GM21515 (cell line): ENCODE results near the gene PIGZ.

Source experiments
- ATAC-seq: cut with Tn5 transposase; IDR thresholded peaks from one replicate; pipeline ENCODE4 v1.9.1; 2021; ENCODE audit not compliant: unreplicated experiment

The PIGZ gene

GRCh38 chr3:197001972-197002700 is 33.5 kb upstream of the PIGZ start:
- ATAC-seq, result peak; percentile 12

DNA sequence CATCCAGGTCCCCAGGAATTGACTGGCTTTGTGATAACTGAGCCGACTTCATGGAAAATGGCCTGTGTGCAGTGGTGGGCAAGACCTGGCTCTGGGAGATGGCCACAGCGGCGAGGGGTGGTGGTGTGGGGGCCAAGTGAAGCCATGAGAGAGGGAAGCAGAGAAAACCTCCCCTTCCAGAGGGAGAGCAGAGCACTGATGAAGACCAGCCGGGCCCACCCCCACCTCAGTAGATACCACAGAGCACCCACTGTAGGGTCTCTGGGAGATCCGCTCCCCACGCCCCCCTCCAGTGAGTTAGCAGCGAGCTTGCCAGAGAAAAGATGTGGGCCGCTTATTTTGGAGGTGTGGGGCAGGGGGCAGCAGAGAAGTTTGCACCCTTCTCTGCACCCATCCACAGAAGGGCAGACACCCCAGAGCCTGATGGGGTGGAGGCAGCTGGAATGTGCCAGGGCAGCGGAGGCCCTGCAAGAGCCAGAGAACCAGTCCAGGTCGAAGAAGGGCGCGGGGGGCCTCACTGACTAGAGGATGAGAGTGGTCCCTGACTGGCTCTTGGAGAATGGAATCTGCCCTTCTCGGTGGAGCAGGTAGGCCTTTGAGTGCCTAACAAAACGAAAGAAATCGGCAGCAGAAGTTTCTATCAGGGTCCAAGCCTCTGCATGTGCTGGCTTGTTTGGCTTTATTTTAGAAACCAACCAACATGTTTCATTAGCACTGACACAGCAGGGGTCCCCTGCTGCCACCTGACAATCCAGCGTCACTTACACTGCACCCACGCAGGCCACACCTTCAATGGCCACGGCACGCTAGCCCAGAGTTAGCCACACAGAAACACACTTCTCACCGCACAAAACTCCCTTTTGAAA is 32.7 kb upstream of the PIGZ start:
- ATAC-seq, result no peak

- ATAC-seq, result no peak
Observed at GRCh38 chr3:197000211-197000610, 31.6 kb upstream of the PIGZ start.

DNA sequence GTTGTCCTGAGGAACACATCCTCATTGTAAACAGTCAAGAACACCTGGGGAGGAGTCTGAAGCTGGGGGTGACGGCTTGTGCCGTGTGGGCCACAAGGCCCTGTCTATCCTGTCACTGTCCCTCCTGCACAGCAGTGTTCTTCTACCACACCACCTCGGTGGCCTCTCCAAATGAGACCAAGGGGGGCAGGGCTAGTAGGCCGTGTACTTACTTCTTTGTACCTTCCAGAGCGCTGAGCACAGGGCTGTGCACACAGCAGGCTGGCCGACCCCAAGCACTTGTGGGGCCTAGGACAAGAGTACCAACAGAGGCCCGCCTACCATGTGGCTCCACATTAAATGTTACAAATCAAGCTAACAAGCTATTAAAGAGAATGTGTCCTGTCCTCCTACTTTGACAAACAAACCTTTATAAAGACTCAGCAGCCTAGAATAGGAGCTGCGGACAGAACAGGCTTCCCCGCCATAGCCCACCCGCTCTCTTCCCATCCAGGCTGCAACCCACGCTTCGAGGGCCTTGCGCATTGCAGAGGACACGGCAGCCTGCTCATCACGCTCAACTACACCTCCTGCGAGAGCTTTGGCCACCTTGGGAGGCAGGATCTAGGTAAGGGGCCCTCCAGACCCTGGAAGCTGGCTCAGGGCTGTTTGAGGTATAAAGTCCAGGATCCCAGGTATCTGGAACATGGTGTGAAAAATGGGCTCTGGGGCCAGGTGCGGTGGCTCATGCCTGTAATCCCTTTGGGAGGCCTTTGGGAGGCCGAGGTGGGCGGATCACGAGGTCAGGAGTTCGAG is 30.5 kb upstream of the PIGZ start:
- no peak for ATAC-seq

GRCh38 chr3:196997311-196997710 is 28.7 kb upstream of the PIGZ start:
- ATAC-seq, result no peak

DNA sequence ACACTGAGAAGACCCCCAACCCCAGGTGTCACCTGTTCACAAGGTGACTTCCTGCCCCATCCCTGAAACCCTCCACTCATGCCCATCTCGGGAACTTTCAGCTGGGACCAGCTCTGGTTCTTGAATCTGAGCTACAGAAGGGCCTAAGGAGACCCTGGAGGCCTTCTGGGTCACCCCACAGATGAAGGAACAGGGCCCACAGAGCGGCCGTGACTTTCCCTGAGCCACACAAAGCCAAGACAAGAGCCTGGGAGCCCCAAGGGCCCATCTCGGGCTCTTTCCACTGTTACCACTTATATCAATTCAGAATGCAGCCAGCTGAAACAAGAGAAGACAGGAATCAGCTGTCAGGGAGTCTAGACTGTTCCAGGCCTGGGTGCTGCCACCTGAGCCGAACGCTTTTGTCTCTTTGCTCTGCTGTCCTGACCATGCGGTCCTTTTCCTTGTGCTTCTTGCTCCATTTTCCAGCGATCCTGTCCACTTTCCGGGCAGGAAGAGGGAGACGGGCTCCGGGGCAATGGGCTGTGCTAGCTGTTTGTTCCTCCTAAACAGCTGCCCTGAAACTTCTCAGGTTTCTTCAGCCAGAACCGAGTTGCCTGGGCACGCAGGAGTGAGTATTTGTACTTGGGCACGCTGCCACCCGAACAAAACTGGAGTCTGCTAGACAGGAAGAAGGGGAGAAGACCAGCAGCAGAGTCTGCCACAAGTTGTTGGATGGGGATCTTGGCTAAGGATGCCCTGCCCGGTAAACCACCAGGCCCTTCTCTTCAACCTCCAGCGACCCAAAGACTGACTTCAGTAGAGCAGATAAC is 28.0 kb upstream of the PIGZ start:
- ATAC-seq, result no peak

GRCh38 chr3:196995646-196996355 is 27.2 kb upstream of the PIGZ start:
- no peak for ATAC-seq

- ATAC-seq, result no peak
Observed at GRCh38 chr3:196995027-196995426, 26.4 kb upstream of the PIGZ start.

DNA sequence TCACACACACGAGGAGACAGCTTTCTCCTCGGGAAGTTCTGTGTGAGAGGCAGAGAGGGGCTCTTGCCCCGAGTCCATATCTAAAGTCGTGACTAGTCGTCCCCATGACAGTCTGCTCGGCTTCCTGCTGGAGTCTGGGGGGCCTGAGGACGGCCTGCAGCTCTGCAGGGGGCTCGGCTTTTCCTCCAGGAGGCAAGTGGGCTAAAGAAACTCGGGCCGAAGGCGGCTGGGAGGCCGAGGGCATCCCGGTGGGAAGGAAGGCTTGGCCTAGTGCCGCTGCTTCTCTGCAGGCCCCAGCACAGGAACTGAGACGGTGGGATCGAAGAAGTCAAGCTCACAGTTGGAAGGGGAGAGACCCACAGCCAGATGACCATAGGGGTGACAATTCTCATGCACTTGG is 25.4 kb upstream of the PIGZ start:
- ATAC-seq, result no peak

DNA sequence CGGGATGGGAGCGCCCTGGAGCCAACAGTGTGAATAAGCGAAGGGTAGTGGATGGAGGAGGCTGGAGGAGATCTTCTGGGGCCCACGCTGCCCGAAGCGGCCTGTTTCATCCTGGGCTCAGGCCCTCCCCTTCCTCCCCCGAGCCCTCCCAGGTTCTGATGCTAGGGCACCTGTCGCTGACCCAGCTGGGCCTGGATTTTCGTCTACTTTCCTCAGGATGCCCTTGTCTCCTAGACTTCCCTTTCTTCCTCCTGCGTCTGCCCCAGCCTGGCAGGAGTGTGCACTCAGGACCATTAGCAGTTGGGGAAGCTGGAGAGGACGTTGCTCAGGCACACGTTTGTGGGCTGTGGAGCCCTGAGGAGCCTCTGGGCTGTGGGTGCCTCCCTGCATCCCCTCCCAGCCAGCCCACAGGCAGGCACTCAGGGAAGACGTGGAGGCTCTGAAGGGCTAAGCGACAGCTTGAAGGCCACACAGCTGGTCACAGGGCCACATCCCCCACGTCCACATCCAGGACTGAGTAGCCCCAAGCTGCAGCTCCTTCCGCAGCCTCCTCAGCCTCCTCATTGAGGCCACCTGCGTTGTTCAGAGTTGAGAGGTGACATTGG is 23.9 kb upstream of the PIGZ start:
- no peak for ATAC-seq

DNA sequence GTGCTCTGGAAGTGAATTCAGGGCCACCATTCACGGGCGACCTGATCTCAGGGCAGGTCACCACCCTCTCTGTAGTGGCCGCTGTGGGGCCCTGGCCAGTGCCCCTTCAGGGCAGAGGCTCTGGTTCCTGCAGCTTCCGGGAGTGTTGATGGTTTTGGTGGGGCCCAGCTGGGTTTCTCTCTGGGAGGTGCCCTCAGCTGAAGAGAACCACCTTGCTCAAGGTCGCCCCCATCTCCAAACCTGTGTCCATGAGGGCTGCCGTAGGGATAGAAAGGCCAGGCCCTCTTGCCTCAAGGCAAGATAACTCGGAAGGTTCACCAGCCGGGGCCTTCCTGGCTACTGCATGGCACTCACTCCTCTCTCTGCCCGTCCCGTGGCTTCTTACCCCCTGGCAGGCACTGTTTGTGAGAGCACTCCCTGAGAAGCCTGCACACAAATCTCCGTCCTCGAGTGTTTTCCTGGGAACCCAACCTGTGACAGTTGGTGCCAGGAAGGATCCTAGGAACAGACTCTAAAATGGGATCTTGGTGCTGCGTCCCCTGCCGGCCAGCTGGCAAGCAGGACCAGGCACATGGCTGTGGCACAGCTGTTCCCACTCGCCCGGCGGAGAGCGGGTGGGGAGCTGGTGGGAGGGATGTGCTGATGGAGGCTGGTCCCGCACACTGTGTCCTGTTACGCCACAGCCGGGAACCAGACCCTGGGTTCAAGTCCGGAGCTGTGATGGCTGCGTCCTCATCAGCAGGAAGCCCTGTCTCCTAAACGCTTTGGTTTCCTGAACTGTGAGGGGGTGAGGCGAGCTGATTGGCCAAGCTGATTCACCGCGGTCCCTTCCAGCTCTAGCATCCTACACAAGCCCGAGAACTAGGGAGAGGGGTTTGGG is 23.2 kb upstream of the PIGZ start:
- no peak for ATAC-seq

DNA sequence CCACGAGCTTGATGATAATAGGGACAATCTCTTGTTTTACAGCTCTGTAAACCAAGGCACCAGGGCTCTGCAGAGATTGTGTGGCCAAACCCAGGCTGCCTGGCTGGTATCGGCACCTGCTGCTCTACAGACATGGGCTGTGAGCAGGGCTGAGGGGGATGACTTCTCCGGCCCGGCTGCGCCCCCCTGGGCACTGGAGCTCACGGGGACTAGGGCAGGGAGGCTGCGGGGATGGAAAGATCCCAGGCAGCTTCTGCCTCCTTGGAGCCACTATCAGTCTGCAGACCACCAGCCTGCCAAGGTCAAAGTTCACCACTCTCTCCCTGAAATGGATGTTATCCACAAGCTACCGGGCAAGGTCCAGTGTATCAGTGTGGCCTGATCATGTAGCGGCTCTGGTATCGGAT is 22.0 kb upstream of the PIGZ start:
- ATAC-seq, result no peak

GRCh38 chr3:196989721-196990262 is 21.2 kb upstream of the PIGZ start:
- ATAC-seq, result no peak

- no peak for ATAC-seq
Observed at GRCh38 chr3:196988241-196989029, 19.8 kb upstream of the PIGZ start.

DNA sequence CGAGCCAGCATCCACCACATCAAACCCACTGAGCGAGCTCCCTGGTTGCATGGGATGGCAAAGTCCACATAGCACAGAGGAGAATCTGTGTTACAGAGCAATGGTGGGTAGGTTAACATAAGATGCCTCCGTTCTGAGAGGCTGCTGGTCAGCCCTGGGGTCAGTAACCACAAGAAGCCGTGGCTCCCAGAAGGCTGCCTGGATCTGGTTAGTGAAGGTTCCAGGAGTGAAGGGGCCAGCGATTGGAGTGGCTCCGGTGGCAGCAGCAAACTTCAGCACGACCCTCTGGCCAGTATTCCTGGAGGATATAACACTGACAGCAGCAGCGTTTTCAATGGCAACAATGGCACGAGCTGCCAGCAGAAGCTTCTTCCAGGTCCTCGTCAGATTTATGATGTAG is 18.4 kb upstream of the PIGZ start:
- no peak for ATAC-seq

DNA sequence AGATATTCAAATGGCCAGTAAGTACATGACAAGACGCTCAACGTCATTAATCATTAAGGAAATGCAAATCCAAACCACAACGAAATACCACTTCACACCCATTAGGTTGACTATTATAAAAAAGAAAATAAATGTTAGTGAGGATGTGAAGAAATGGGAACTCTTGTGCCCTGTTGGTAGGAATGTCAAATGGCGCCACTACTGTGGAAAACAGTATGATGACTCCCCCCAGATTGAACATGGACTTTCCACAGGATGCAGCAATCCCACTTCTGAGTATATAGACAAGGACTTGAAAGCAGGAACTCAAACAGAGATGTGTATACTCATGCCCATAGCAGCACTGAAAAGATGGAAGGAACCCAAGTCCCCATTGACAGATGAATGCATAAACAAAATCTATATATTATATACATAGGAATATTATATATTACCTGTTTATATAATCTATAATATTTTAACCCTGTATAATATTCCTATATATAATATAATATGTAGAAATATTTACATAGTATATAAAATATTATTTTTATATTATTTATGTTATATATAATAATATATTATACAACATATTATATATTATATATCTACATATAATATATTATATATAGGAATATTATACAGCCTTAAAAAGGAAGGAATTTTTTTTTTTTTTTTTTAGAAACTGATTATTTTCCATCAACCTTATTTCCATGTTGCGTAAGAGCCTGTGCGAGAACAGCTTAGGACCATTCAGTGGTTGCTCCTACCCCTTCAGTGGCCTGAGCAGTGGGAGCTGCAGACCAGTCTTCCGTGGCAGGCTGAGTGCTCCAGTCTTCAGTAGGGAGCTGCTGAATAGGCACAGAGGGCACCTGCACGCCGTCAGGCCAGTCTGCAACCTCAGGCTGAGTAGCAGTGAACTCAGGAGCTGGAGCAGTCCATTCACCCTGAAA is 17.6 kb upstream of the PIGZ start:
- no peak for ATAC-seq

DNA sequence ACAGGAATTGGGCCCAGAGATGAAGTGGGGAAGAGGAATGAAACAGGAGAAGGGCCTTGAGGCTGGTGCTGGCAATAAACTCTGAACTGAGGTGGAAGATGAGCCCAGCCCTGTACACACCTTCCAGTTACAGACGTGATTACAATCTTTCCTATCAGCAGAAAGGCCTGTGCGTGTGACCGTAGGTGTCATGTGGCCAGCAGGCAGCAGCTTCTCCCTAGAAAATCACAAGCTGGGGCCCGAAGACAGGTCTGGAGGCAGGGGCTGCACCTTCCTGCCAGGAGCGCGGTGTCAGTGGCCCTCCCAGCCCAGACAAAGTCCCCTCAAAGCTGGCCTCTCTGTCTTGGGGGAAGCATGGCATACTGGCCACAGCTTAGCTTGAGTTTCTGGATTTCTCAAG is 16.7 kb upstream of the PIGZ start:
- ATAC-seq, result no peak
